HG03354 (cell line): ENCODE measurements around the gene TAPT1.
"Not testable (repeated sequence)": the region's sequence is repeated elsewhere in the genome, so short reads cannot be mapped to it uniquely, and the experiment has no call there.

ENCODE experiments used
- ATAC-seq: cut with Tn5 transposase; IDR thresholded peaks from one replicate; pipeline ENCODE4 v1.9.1; 2021; ENCODE audit warnings: mild to moderate bottlenecking; ENCODE audit not compliant: unreplicated experiment, poor library complexity, severe bottlenecking

Gene TAPT1

DNA sequence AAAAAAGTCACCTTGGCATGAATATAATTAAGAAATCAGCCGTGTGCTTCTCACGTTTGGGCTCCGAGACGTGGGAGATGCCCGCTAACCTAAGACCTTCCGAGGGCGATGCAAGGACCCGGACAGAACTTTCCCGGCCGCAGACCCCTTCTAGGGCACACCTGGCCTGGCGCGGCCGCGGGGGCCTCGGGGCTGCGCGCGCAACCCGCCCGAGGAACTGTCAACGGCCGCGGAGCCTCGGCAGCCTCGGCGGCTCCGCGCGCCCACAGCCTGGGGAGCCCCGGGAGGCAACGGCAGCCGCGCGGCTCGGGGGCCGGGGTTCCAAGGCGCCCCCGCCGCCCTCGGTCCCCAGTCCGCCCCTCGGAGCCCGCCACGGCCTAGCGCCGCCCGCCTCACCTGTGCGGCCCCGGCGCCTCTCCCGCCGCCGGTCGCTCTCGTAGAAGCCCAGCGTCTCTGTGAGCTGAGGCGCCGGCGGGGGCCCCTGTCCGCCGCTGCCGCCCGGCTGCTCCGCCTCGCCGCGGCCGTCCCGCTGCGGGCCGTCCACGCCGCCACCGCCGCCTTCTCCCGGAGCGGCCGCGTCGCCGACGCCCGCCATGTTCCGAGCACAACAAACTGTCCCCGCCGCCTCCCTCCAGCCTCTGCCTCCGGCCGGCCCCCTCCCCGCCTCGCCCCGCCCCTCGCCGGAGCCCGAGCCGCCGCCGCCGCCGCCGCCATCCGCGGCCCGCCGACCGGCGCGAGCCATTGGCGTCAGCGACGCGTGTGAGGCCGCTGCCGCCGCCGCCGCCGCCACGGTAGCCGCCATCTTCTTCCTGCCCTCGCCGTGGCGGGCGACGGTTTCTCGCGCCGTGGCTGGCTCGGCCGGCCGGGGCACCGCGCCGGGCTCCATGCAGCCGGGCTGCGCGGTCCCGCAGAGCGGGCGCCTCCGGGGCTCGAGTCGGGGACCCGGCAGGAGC lies at the start of gene TAPT1:
Gene TAPT1, minus strand, starts transcription at position 609 of the 953 bp plus-strand sequence. Its CDS starts 14 bp downstream, at position 595.
- ATAC-seq, result peak; percentile 69

DNA sequence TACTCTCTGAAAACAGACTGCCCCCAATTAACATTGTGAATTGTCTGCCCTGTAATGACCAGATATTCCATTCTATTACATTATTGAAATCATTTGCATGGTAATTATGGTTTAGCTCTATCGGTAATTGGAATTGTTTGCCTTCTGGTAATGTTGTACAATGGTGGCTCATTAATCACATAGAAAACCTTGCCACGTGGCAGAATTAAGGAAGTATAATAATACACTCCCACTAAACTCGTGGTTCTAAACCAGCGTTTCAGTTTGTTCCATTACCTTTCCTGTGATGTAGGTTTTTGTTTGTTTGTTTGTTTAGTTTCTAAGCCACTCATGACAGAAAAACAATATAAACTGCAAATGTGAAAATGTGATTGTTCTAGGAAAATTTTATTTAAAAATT lies 45.1 kb upstream of the TAPT1 start:
- ATAC-seq, result no peak

GRCh38 chr4:16270454-16271328 lies 44.4 kb upstream of the TAPT1 start:
- ATAC-seq, result no peak

GRCh38 chr4:16269742-16270453 lies 43.6 kb upstream of the TAPT1 start:
- not testable (repeated sequence) for ATAC-seq

DNA sequence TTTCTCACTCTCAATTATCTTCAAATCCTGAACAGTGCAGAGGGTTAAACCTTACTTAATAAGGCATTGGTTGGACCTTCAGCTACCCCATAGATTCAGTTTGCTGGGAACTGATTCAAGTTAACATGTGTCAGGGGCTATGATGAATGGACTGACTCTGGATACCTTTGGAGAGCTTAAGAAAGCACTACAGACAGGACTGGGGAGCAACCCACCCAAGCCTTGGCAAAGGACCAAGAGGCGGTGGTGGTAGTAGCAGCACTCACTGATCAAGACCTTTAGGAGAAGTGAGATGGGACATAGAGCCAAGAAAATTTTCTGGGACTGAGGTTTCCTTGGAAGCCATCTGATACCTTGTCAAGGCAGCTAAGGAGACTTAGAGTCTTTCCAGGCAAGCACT lies 43.0 kb upstream of the TAPT1 start:
- no peak for ATAC-seq

DNA sequence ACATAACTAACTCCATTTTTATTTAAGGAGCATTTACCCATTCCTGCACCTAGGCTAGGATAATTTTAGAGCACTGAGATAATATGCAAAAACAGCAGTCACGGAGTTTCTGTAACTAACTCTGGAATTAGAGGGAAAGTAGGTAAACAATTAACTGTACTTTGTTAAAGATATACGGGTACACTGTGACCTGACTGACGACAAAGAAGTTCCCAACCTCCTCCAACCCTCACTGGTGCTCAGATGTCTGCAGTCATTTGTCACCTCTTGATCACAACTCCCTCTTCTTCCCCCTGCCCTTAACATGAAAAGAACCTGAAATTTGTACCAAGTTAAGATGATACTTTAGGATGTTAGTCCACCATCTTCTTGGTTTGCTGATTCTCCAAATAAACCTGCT lies 42.0 kb upstream of the TAPT1 start:
- no peak for ATAC-seq

GRCh38 chr4:16267639-16268038 lies 41.4 kb upstream of the TAPT1 start:
- ATAC-seq, result no peak

GRCh38 chr4:16265820-16266219 lies 39.5 kb upstream of the TAPT1 start:
- ATAC-seq, result no peak

- peak; percentile 73 for ATAC-seq
Measured at GRCh38 chr4:16264798-16265197, 38.5 kb upstream of the TAPT1 start.

- no peak for ATAC-seq
Measured at GRCh38 chr4:16263056-16263455, 36.8 kb upstream of the TAPT1 start.

GRCh38 chr4:16262188-16262587 lies 35.9 kb upstream of the TAPT1 start:
- no peak for ATAC-seq

- ATAC-seq, result no peak
Measured at GRCh38 chr4:16261313-16261878, 35.1 kb upstream of the TAPT1 start.

DNA sequence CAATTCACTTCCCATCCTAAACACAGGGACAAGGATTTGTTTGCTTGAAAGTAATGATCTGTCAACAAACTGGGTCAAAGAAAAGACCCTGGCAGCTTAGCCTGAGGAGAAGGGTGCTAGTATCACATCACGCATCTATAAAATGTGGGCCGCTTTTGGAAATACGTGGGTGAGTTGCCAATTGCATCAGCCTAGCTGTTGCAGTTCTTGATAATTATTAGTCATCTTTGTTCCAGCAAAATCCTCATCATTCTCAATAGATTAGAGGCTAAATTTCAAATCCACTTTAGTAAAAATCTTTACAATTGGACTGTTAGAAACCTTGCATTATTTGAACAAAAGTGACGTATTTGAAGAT lies 33.6 kb upstream of the TAPT1 start:
- no peak for ATAC-seq

DNA sequence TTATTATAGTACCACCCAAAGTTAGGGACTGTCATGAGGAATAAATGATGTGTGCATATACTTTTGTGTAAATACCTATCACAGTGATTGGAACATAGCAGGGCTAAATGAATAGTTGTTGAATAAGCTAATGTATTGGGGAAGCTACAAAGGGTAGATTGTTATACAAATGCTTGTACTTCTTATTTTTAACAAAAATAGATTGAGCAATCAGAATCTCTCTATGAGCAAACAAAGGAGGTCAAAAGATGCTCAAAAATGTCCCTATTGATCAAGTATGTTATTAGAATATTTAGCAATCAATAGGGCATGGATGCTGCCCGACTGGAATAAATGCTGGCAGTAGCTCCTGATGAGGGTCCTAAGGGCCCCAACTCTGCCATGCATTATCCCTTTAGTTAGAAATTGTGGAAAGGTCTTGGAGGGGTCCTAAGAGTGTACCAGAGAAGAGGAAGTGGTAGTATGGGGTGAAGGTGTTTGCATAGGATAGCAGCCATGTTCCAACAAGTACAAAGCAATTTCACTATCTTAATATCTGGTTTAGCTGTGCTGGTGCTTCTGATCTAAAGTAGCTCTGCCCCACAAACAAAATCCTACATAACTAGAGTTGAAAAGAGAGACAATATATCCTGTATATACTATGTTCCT lies 33.1 kb upstream of the TAPT1 start:
- no peak for ATAC-seq

- ATAC-seq, result no peak
Measured at GRCh38 chr4:16257611-16258010, 31.3 kb upstream of the TAPT1 start.

- no peak for ATAC-seq
Measured at GRCh38 chr4:16256343-16256742, 30.1 kb upstream of the TAPT1 start.

- no peak for ATAC-seq
Measured at GRCh38 chr4:16255730-16256129, 29.5 kb upstream of the TAPT1 start.

DNA sequence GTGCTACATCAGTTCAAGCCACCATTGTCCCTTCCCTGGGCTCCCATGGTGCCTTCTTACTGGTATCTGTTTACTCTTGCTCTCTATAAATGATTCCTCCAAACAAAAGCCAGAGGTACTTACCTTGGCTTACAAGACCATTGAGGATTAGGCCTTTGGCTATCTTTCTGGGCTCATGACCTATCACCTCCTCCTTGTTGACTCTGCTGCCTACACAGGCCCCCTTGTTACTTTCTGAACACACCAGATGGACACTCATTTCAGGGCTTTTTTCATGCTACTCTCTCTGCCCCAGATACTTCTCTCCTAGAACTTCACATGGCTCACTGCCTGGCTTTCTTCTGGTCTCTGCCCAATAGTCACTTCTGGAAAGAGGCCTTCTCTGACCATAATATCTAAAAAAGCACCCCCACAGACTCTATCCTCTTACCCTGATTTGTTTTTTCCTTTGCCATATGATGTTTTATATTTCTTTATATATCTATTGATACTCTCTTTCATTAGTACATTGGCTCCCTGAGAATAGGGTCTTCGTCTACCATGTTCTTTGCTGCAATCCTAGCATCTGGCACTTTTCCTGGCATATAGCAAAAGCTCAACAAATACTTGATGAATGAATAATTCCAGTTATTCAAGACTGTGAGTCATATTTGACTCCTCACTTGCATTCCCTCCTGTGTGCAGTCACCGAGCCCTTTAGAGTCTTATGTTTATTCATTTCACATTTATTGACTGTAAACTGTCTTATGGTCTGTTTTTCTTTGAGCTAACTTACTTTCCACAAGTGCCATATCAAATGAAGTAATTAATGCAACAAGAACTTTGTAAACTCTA lies 27.1 kb upstream of the TAPT1 start:
- no peak for ATAC-seq
